Natural killer cell (primary cell): ENCODE data around the gene RPS6KA4. TPM values are rescaled to one million over a fixed set of nuclear protein-coding genes. Genes with fewer than 3 reads are reported as not detected.
"Not testable (repeated sequence)": the region's sequence is repeated elsewhere in the genome, so short reads cannot be mapped to it uniquely, and the experiment has no call there.

ENCODE experiments used
- ATAC-seq, 3 donors: fragments of 150-1000 bp in 2 of 3; fragments of 200-7000 bp in 1 of 3; cut with Tn5 transposase; 1 replicate in 1 of 3; 2 replicates in 2 of 3; pipeline ENCODE4 v1.10.0; 2021; ENCODE audit warnings: mild to moderate bottlenecking in 2 of 3, moderate library complexity in 2 of 3
- DNase-seq, 2 donors: peaks; one replicate each; pipeline versions ENCODE4 v3.0.0 to v3.0.0-alpha.2; 2013 to 2021; ENCODE audit warnings: mixed read lengths in 1 of 2
- H3K27ac ChIP-seq: one replicate; pipeline ENCODE4 v1.5.1; 2013; ENCODE audit warnings: mild to moderate bottlenecking, low read length
- H3K27me3 ChIP-seq: one replicate; pipeline ENCODE4 v1.6.1; 2013; ENCODE audit warnings: low read length; ENCODE audit not compliant: control insufficient read depth, insufficient read depth
- H3K36me3 ChIP-seq: one replicate; pipeline ENCODE4 v1.6.1; 2013; ENCODE audit warnings: low read length; ENCODE audit not compliant: control insufficient read depth, insufficient read depth
- H3K4me1 ChIP-seq: one replicate; pipeline ENCODE4 v1.6.1; 2013; ENCODE audit warnings: low read length; ENCODE audit not compliant: control insufficient read depth, insufficient read depth
- H3K4me3 ChIP-seq: one replicate; pipeline ENCODE4 v1.5.1; 2013; ENCODE audit warnings: low read length
- H3K9me3 ChIP-seq: one replicate; pipeline ENCODE4 v1.6.1; 2013; ENCODE audit warnings: low read length; ENCODE audit not compliant: control insufficient read depth, insufficient read depth
- H3K27ac Mint-ChIP-seq, 2 donors: one replicate each; pipeline ENCODE4 v1.8.0; 2022; ENCODE audit warnings: mild to moderate bottlenecking in 2 of 2, mixed read lengths in 2 of 2, moderate library complexity in 1 of 2
- H3K27me3 Mint-ChIP-seq, 2 donors: one replicate each; pipeline ENCODE4 v1.8.0; 2022; ENCODE audit warnings: low read depth in 2 of 2, mixed read lengths in 2 of 2
- H3K36me3 Mint-ChIP-seq: one replicate; pipeline ENCODE4 v1.8.0; 2022; ENCODE audit warnings: mixed read lengths
- H3K4me1 Mint-ChIP-seq, 2 donors: one replicate each; pipeline ENCODE4 v1.8.0; 2022; ENCODE audit warnings: mixed read lengths in 2 of 2
- H3K4me3 Mint-ChIP-seq: one replicate; pipeline ENCODE4 v1.8.0; 2022; ENCODE audit warnings: mild to moderate bottlenecking, moderate library complexity, mixed read lengths
- H3K9me3 Mint-ChIP-seq, 2 donors: one replicate each; pipeline ENCODE4 v1.8.0; 2022; ENCODE audit warnings: mixed read lengths in 2 of 2
- CTCF ChIP-seq: fragments of 200-600 bp; IDR thresholded peaks from one replicate; pipeline ENCODE4 v1.8.0; 2022; ENCODE audit warnings: antibody characterized with exemption
- WGBS: methylation state at CpG from one replicate; pipeline ENCODE4 v1.1.7; 2013; ENCODE audit warnings: missing lambda C conversion rate; ENCODE audit not compliant: insufficient coverage; 5-methylcytosine and 5-hydroxymethylcytosine counted together
- intact Hi-C: fragments of 100-400 bp; cut with micrococcal nuclease; formaldehyde crosslinking; loops from one replicate; pipeline ENCODE4 v1.14.2; 2022
- total RNA-seq, 4 donors: library from RNA; stranded (reverse); fragments of 120-200 nt in 1 of 4; gene quantifications; one replicate each; pipeline versions ENCODE4 v1.2.3 to v1.2.4, GENCODE V29; 2013 to 2022

RPS6KA4 gene
- total RNA-seq, 3 donors from 2014 or later (not counting 1 experiment from before 2014, with no cell fraction given): 27.6 to 36.0 (median 34.4) TPM

- TF ChIP-seq CTCF: no peak
- H3K4me1 Mint-ChIP-seq: peaks cover 39 to 40% of the 10 kb centered on the region in 2 donors
- ATAC-seq: no peak
- Histone ChIP-seq H3K36me3 (peaks cover 26% of the 10 kb centered on the region), H3K27ac (no peak overlapping the region), H3K27me3 (no peaks in the 10 kb centered on the region), H3K4me1 (peaks cover 25% of the 10 kb centered on the region), H3K9me3 (no peaks in the 10 kb centered on the region), H3K4me3 (no peak overlapping the region)
- 94% methylated on average over 19 of the region's 19 CpGs for WGBS
- no peaks in the 10 kb centered on the region for H3K36me3 Mint-ChIP-seq
- no peak overlapping the region for H3K4me3 Mint-ChIP-seq
- no peaks in the 10 kb centered on the region for H3K9me3 Mint-ChIP-seq
- no peaks in the 10 kb centered on the region for H3K27me3 Mint-ChIP-seq
- H3K27ac Mint-ChIP-seq: no peak overlapping the region
- no peak for DNase-seq
- intact Hi-C loops: no loop called here
These were observed 44.7 kb upstream of the RPS6KA4 start for GRCh38 chr11:64314146-64314804.

- no peaks in the 10 kb centered on the region for H3K36me3 Mint-ChIP-seq
- H3K27ac Mint-ChIP-seq: no peak overlapping the region
- DNase-seq: no peak
- Histone ChIP-seq H3K4me1 (peaks cover 30% of the 10 kb centered on the region), H3K27me3 (no peaks in the 10 kb centered on the region), H3K36me3 (peaks cover 26% of the 10 kb centered on the region), H3K27ac (no peak overlapping the region), H3K9me3 (no peaks in the 10 kb centered on the region), H3K4me3 (no peak overlapping the region)
- H3K4me1 Mint-ChIP-seq: peaks cover 44 to 45% of the 10 kb centered on the region in 2 donors
- 94% methylated on average over 24 of the region's 24 CpGs for WGBS
- H3K4me3 Mint-ChIP-seq: no peak overlapping the region
- H3K9me3 Mint-ChIP-seq: no peaks in the 10 kb centered on the region
- intact Hi-C loops: loop anchor here (5.0 kb wide), 1 partner anchor 128 kb away; the partner anchor contains the start of gene STIP1
- TF ChIP-seq CTCF: no peak
- no peak for ATAC-seq
- H3K27me3 Mint-ChIP-seq: no peaks in the 10 kb centered on the region
These were observed 44.0 kb upstream of the RPS6KA4 start for GRCh38 chr11:64314805-64315561.

GRCh38 chr11:64315667-64316526, 43.1 kb upstream of the RPS6KA4 start:
- 91% methylated on average over 25 of the region's 25 CpGs for WGBS
- H3K27ac ChIP-seq, H3K36me3 Mint-ChIP-seq, H3K27me3 ChIP-seq, H3K27me3 Mint-ChIP-seq, H3K9me3 ChIP-seq, ATAC-seq, H3K4me3 ChIP-seq, DNase-seq, H3K9me3 Mint-ChIP-seq: not testable (repeated sequence)
- peak overlapping the region; percentile 97 for H3K4me3 Mint-ChIP-seq
- H3K4me1 Mint-ChIP-seq: peaks cover 53 to 54% of the 10 kb centered on the region in 2 donors
- H3K4me1 ChIP-seq: peaks cover 30% of the 10 kb centered on the region
- intact Hi-C loops: loop anchor here (5.0 kb wide), 1 partner anchor 129 kb away; the partner anchor contains the start of gene STIP1
- peak overlapping the region; percentile 88 to 99 for H3K27ac Mint-ChIP-seq
- H3K36me3 ChIP-seq: peaks cover 28% of the 10 kb centered on the region
